ENCODE results near the gene RRP1.

RRP1 gene, protein sequence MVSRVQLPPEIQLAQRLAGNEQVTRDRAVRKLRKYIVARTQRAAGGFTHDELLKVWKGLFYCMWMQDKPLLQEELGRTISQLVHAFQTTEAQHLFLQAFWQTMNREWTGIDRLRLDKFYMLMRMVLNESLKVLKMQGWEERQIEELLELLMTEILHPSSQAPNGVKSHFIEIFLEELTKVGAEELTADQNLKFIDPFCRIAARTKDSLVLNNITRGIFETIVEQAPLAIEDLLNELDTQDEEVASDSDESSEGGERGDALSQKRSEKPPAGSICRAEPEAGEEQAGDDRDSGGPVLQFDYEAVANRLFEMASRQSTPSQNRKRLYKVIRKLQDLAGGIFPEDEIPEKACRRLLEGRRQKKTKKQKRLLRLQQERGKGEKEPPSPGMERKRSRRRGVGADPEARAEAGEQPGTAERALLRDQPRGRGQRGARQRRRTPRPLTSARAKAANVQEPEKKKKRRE

DNA sequence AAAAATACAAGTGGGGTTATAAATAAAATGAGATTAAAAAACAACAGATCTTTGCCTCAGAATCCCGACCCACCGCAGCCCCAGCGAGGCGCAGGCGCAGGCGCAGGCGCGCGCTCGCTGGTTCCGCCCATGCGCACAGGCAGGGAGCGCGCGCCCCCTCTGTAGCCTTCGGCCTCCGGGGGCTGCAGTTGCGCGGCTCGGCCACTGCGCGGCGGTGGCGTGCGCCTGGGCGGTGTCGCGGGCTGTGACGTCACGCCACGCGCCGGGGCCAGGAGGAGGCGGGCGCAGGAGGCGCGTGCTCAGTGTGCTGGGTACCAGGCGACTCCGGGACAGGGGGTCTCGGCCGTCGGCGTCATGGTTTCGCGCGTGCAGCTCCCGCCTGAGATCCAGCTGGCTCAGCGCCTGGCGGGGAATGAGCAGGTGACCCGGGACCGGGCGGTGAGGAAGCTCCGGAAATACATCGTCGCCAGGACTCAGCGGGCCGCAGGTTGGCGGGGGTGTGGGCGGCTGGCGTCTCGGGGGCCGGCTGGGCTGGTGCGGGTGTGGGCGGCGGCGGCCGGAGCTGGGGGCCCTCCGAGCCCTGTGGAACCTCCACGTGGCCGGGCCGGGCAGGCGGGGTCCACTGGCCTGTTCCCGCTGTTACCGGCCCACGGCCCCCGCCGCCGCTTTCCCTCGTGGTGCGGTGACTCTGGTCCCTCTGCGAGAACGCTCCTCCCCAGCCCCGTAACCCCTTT lies at the start of gene RRP1:
Gene RRP1 (plus strand): TSS at position 302 of the 734 bp plus-strand sequence. CDS start 53 bp downstream, at position 355.
- peak; percentile 87 to 90 (median 89) for DNase-seq (ENCODE audit: low read depth in 2 of 3, low spot score in 1 of 3)

DNA sequence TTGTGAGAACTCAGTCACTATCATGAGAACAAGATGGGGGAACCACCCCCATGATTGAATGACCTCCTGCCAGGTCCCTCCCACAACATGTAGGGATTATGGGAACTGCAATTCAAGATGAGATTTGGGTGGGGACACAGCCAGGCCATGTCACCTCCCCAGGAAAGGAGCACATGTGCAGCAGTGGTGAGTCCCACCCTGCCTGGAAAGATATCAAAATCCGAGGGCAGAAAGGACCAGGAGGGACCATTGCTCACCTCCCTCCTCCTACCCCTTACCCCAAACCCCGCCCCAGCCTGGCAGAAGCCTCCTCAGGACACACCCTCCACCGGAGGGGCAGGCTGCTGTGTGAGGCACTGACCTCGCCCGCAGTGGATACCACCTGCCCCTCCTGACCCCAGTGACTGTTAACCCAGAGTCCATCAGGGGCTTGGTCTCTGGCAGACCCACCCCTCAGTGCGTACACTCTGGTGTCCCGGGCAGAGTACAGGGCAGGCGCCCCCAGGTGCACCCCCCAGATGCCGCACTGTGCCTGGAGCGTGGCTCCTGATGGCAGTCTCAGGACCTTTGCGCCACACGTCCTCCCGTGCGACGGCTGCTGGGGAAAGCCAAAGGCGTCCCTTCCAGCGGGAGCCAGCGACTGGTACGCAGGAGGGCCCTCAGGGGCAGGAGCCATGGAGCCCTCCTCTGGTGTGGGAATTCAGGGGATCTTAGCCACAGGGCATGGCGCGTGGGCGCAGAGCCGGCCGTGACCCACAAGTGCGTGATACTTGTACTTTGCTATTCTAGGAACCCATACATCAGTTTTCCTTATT lies 49.5 kb upstream of the RRP1 start:
- no peak for DNase-seq (ENCODE audit: low read depth in 2 of 3, low spot score in 1 of 3)

DNA sequence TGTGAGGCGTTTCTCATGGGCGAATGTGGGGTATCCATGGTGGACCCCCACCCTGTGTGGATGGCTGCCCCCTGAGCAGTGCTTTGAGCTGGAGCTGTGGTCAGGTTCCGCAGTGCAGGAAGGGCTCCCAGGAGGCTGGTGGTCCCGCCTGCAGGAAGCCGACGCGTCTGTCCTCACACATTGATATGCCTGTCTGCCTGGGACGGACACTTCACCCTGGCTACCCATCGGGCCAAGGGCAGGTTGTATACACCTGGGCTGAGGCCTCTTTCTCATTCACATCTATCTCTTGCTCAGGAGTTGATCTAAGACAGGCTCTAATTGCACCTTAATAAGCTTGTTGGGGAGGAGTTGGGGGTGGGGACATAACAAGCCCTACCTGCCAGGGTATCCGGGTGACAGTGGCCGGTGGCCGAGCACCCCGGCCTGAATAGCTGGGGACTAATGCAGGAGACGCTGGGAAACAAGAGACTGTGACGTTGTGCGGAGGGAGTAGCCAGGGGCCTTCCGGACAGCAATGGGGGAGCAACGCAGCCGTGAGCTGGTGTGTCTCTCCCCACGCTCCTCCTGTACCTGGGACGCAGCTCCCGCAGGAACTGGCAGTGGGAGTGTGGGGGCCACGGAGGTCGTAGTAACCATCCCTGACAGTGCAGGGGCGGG lies 48.8 kb upstream of the RRP1 start:
- no peak for DNase-seq (ENCODE audit: low read depth in 2 of 3, low spot score in 1 of 3)

DNA sequence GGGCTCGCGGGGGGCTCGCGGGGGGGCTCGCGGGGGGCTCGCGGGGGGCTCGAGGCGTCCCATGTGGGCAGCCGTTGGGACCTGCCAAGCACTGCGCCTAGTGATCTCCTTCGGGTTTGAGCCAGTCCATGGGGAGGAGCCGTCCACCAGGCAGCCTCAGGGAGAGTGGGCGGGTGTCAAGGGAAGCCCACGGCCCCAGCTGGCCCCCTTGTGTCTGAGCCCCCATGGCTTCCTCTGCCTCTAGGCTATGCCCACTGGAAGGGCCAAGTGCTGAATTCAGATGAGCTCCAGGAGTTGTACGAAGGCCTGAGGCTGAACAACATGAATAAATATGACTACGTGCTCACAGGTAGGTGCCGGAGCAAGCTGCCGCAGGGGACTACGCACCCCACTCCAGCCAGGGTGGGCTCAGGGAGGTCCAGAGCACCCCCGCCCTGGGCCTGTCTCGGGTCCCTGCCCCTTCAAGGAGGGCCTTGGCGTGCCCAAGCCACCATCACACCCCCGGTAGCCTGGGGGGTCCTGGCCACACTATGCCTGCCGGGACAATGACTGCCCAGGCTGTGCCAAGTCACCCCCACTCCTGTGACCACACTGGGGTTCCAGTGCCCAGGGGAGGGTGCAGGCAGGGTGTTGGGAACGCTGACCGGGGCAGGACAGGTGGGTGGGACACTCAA lies 47.8 kb upstream of the RRP1 start:
- DNase-seq (ENCODE audit: low read depth in 2 of 3, low spot score in 1 of 3), result no peak

DNA sequence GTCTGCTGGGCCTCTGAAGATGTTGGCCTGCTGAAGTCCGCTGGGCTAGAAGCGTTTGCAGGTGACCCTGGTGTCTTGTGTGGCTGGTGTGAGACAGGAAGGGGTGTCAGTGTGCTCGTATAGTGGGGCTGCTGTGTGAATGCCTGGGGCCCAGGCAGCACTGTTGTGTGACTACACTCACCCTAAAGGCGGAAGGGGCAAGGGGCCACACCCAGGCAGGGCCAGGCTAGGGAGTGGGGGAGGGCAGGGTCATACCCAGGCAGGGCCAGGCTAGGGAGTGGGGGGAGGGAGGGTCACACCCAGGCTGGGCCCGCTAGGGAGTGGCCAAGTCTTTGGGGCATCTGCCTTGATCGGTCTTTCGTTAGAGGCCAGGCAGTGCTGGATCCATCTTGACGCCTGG lies 45.4 kb upstream of the RRP1 start:
- DNase-seq (ENCODE audit: low read depth in 2 of 3, low spot score in 1 of 3), result no peak

DNA sequence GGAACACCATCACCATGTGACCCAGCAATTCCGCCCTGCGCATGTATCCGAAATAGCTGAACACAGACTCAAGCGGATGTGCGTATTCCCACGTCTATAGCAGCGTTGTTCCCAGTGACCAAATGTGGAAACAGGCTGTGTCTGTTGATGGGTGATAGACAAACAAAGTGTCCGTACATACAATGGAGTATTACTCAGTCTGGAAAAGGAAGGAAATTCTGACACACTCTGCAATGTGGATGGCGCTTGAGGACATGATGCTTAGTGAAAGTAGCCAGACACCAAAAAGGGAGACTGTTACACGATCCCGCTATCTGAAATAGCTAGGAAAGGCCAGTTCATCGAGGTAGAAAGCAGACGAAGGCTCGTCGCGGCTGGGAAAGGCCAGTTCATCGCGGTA lies 44.7 kb upstream of the RRP1 start:
- no peak for DNase-seq (ENCODE audit: low read depth in 2 of 3, low spot score in 1 of 3)

DNA sequence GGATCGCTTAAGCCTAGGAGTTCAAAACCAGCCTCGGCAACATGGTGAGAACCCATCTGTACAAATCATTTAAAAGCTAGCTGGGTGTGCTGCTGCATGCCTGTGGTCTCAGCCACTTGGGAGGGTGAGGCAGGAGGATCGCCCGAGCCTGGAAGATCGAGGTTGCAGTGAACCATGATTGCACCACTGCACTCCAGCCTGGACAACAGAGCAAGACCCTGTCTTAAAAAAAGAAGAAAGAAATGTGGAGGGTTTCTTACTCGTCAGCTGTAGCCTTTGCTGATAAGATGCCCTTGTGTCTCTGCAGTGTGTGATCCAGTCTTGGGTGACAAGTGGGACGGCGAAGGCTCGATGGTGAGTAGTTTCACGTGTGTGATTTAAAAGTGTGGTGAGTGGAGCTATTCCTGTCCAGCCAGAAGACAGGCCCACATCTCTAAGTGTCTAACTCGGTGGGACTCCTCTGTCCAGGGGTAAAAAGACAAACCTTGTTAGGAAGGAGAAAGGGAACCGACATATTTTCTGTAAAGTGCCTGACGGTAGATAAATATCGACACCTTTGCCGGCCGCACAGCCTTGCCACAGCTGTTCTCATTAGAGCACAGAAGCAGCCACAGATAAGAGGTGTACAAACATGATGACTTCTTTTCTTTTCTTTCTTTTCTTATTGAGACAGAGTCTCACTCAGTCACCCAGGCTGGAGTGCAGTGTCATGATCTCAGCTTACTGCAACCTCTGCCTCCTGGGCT lies 43.4 kb upstream of the RRP1 start:
- DNase-seq (ENCODE audit: low read depth in 2 of 3, low spot score in 1 of 3), result no peak

DNA sequence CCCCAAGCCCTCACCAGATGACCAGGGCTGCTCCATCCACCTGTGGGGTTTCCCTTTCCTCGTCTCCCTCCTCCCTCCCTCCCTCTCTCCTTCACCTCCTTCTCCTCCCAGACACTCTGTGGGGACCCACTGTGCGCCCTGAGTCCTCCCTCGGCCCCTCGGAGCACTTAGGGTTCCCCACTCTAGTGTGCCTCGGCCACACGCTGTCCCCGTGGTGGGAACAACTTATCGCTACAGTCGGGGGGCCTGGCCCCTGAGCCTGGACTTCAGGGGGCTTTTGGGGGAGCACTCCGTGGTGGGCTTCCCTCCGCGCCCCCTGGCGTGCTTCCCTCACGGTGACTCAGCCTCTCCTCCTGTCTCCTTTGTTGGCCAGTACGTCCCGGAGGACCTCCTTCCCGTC lies 40.8 kb upstream of the RRP1 start:
- DNase-seq (ENCODE audit: low read depth in 2 of 3, low spot score in 1 of 3), result no peak

DNA sequence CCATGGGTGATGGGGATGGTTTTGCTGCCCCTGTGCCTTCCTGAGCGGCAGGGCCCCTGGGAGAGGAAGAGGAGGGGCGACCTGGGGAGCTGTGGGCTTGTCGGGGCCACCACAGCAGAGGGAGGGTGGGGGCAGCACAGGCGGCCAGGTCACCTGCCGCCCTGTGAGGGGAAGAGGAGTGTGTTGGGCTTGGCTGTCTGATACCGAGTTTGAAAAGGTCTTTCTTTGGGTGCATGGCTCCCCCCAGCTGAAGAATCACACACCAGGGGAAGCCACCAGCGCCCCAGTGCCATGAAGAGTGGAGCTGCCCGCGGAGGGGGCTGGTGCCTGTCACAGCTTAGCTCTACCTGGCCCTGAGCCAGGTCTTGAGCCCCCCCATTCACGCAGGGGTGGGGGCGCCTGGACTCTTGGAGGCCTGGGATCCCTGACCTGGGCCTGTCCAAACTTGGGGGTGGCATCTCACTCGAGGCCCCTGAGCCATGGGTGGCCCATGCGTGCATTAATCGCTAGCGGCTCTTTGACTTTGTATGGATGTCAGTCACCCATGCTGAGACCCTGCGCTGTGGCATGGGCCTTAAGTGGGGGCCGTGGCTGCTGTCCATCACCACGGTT lies 39.6 kb upstream of the RRP1 start:
- no peak for DNase-seq (ENCODE audit: low read depth in 2 of 3, low spot score in 1 of 3)

DNA sequence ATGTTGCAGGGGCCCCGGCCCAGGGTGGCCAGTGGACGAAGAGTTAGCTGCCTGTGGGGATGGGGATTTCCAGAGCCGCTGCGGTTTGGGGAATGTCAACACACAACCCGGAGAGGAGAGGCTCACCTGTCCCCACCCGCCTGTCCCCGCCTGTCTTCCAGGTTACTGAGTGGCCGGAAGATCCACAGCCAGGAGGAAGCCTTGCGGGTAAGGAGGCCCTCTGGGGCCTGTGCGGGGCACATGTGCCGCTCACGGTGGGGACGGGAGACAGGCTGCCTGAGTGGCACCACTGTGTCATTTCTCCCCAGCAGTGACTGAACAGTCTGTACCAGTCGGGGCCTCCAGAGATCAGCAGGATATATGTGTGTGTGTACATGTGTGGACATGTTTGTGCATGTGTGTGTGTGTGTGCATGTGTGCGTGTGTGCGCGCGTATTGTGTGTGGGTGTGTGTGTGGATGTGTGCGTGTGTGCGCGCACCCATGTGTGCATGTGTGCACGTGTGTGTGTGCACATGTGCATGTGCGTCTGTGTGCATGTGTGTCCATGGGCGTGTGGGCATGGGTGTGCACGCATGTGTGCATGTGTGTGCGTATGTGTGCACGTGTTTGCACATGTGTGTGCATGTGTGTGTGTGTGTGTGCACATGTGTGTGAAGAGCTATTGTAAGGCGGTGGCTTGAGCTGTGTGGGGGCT lies 38.9 kb upstream of the RRP1 start:
- no peak for DNase-seq (ENCODE audit: low read depth in 2 of 3, low spot score in 1 of 3)

DNA sequence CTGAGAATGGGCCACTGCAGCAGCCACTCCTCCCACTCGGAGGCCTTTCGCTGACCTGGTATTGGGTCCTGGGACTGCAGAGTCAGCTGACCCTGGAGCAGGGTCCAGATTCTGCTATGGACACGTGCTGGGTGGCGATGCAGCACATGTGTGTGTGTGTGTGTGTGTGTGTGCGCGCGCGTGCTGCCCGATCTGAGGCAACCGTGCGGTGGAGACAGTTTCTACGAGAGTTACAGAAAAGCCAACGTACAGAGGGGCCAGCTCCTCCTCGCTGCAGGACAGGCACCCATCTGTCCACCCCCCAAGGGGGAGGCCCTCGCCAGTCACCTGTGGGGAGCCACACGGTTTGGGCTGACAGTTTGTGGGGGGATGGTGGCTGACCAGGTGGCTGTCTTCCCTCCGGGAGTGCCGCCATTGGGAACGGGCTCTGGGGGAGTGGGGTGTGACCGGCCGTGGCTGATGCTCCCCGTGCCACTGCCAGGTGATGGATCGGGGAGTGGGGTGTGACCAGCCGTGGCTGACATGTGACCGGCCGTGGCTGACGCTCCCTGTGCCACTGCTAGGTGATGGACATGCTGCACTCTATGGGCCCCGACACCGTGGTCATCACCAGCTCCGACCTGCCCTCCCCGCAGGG lies 37.3 kb upstream of the RRP1 start:
- no peak for DNase-seq (ENCODE audit: low read depth in 2 of 3, low spot score in 1 of 3)

DNA sequence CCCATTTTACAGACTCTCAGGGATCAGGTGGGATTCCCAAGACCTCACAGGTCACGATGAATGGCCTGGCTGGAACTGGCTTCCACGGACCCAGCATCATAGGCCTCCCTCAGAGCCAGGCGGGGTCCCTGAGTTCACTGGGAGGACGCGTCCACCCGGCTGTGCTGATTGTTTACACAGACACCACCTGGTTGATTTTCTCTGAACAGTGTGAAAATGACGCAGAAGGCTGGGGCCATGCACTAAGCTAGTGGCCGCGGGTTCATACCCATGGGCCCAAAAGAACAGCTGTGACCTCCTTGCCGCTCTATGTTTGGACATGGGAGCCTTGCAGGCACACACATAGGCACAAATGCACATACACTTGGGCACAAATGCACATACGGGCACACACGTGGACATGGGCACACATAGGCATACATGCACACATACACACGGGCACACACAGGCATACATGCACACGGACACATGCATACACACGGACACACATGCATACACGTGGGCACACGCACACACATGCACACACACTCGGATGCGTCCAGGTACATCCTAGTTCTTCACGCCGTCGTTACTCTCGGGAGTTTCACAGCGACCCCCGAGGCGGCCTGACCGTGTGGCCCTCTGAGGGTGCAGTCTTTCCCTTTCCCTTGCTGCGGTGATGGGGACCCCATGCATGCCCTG lies 36.5 kb upstream of the RRP1 start:
- DNase-seq (ENCODE audit: low read depth in 2 of 3, low spot score in 1 of 3), result no peak

DNA sequence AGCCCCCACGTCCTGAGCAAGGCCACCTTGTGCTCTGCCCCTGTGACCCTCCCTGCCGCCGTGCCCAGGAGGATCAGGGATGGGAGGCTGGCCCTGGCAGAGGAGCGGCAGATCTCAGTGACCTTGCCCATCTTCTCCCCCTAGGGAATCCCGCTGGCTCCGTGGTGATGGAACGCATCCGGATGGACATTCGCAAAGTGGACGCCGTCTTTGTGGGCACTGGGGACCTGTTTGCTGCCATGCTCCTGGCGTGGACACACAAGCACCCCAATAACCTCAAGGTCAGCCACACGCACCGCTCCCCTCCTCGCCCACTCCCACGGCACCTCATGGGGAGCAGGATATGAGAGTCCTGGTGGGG lies 36.0 kb upstream of the RRP1 start:
- no peak for DNase-seq (ENCODE audit: low read depth in 2 of 3, low spot score in 1 of 3)

DNA sequence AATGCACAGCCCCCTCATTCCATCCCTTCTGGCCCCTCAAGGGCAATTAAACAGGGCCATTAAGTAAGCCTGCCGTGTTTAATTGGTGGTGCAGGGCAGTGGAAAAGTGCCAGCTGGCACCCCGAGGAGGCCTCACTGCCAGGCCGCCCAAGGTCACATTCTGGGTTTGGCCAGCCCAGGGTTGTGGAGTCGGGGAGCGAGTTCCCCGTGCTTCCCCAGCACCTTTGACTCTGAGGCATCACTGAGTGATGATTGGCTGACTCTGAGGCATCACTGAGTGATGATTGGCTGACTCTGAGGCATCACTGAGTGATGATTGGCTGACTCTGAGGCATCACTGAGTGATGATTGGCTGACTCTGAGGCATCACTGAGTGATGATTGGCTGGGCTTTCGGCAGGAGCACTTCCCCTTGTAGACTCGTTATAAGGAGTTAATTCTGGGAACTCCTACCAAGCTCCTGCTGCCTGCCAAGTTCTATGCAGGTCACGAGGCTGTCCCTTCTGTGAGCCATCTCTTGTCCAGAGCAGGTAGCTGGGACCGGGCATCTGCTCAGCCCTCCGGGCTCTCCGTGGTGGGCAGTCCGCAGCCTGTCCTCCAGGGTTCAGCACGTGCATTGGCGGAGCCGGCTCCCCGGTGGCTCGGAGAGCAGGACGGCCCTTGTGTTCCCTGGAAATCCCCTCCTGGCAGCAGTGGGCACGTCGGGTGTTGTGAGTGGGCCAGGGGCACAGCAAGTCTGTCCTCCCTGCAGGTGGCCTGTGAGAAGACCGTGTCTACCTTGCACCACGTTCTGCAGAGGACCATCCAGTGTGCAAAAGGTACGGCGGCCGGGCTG lies 34.2 kb upstream of the RRP1 start:
- DNase-seq (ENCODE audit: low read depth in 2 of 3, low spot score in 1 of 3), result no peak

DNA sequence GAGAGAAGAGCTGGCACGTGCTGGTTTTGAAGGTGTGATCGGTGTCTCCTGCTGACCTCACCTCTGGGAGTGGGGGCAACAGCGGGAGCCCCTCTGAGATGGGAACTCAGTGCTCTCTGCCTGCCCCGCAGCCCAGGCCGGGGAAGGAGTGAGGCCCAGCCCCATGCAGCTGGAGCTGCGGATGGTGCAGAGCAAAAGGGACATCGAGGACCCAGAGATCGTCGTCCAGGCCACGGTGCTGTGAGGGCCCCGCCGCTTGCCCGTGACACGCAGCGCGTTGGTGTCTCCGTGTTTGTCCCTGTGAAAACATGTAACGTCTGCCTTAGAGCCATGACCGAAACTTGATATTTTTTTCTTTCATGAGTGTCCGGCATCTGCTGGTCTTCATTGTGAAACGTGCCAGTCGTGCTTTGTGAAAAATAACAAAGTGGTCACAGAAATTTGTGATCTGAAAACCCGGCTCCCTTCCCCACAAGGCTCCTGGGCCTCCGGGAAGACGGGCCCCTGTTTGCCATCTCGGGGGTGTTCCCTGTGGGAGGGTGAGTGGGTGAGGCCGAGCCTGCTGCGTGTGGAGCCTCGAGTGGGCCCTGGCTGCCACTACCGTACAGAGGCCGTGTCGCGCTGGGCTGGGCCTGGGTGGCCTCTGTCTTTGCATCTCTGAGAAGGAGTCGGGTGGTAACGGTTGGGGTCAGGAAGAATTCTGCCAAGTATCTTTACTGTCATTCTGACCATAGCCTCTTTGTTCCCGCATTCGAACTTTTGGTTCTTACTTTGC lies 33.4 kb upstream of the RRP1 start:
- no peak for DNase-seq (ENCODE audit: low read depth in 2 of 3, low spot score in 1 of 3)

DNA sequence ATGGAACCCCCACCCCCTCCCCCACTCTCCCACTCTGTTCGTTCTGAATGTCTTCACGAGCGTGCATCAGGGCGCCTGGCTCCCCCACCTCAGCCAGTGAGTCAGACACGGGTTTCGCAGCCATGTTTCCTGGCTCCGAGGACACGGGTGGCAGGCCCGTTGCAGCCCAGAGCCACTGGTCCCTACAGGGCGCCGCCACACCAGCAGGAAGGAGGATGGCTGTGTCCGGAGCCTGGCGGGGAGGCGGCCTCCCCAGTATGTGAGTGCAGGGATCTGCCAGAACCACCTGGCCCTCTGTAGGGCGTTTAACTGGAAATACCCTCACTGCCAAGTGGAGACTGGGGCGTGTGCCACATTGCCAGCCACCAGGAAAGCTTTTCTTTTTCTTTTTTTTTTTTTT lies 31.8 kb upstream of the RRP1 start:
- no peak for DNase-seq (ENCODE audit: low read depth in 2 of 3, low spot score in 1 of 3)

Measured in stimulated activated CD4-positive, alpha-beta T cell treated with anti-CD3 and anti-CD28 coated beads, Interleukin-12 subunit alpha, Interleukin-12 subunit beta, amount 100 ng/mL, for 48 hours (primary cell).